ENCODE measurements around the gene SLC2A14. TPM values are rescaled to one million over a fixed set of nuclear protein-coding genes. Genes with fewer than 3 reads are reported as not detected.
"Not testable (repeated sequence)": the region's sequence is repeated elsewhere in the genome, so short reads cannot be mapped to it uniquely, and the experiment has no call there.

The SLC2A14 gene
- total and polyA plus RNA-seq, 12 donors, result 2.1 to 58.8 (median 7.0) TPM

DNA sequence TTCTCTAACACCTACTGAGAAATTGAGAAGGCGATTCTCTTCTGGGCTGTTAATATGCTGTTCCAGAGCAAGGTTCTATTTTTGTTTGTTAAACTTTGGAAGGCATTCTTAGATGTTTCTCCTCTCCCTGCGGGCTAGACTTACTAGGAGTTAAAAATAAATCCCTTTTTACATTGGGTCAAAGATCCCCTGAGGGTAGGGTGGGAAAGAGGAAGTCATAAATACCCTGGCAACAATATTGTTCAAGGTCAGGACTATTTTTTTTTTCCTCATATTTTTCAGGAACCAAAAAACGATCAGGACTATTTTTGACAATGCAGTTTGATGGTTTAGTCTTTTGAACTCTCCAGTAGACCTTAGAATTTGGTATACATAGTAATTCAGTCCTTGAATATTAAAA lies 12.0 kb upstream of the SLC2A14 start:
- Histone ChIP-seq H3K36me3 (replicated peaks in 1 of 2) (no peaks in the 10 kb centered on the region), H3K4me3 (no peak overlapping the region), H3K4me1 (replicated peaks in 1 of 2) (peaks cover 0 to 11% of the 10 kb centered on the region in 2 donors), H3K27ac (peak overlapping the region in 2 of 5 donors; percentile 16 to 64), H3K9me3 (replicated peaks in 1 of 3) (no peaks in the 10 kb centered on the region), H3K27me3 (no peaks in the 10 kb centered on the region)
- 11 to 23% (median 17%) methylated on average over 3 of the region's 3 CpGs for WGBS, 4 donors
- TF ChIP-seq, protein P1, sequence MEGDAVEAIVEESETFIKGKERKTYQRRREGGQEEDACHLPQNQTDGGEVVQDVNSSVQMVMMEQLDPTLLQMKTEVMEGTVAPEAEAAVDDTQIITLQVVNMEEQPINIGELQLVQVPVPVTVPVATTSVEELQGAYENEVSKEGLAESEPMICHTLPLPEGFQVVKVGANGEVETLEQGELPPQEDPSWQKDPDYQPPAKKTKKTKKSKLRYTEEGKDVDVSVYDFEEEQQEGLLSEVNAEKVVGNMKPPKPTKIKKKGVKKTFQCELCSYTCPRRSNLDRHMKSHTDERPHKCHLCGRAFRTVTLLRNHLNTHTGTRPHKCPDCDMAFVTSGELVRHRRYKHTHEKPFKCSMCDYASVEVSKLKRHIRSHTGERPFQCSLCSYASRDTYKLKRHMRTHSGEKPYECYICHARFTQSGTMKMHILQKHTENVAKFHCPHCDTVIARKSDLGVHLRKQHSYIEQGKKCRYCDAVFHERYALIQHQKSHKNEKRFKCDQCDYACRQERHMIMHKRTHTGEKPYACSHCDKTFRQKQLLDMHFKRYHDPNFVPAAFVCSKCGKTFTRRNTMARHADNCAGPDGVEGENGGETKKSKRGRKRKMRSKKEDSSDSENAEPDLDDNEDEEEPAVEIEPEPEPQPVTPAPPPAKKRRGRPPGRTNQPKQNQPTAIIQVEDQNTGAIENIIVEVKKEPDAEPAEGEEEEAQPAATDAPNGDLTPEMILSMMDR (IDR thresholded peaks at IDR 0.05), result no peak
- TF ChIP-seq POLR2A (IDR thresholded peaks at IDR 0.05), result no peak
- no peak for DNase-seq
- intact Hi-C loops (cut with DNase I), result no loop called here

DNA sequence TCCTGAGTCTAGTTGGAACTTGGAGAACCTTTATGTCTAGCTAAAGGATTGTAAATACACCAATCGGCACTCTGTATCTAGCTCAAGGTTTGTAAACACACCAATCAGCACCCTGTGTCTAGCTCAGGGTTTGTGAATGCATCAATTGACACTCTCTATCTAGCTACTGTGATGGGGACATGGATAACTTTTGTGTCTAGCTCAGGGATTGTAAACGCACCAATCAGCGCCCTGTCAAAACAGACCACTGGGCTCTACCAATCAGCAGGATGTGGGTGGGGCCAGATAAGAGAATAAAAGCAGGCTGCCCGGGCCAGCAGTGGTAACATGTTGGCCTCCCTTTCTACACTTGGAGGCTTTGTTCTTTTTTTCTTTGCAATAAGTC lies 9.0 kb upstream of the SLC2A14 start:
- H3K4me1 ChIP-seq (replicated peaks in 1 of 2), result peaks cover 0 to 11% of the 10 kb centered on the region in 2 donors
- H3K27me3 ChIP-seq; H3K36me3 ChIP-seq (replicated peaks in 1 of 2); DNase-seq; H3K27ac ChIP-seq; intact Hi-C loops (cut with DNase I); H3K4me3 ChIP-seq; H3K9me3 ChIP-seq (replicated peaks in 1 of 3): not testable (repeated sequence)
- WGBS, 4 donors, result 73 to 89% (median 81%) methylated on average over 2 to 4 of the region's 4 CpGs

DNA sequence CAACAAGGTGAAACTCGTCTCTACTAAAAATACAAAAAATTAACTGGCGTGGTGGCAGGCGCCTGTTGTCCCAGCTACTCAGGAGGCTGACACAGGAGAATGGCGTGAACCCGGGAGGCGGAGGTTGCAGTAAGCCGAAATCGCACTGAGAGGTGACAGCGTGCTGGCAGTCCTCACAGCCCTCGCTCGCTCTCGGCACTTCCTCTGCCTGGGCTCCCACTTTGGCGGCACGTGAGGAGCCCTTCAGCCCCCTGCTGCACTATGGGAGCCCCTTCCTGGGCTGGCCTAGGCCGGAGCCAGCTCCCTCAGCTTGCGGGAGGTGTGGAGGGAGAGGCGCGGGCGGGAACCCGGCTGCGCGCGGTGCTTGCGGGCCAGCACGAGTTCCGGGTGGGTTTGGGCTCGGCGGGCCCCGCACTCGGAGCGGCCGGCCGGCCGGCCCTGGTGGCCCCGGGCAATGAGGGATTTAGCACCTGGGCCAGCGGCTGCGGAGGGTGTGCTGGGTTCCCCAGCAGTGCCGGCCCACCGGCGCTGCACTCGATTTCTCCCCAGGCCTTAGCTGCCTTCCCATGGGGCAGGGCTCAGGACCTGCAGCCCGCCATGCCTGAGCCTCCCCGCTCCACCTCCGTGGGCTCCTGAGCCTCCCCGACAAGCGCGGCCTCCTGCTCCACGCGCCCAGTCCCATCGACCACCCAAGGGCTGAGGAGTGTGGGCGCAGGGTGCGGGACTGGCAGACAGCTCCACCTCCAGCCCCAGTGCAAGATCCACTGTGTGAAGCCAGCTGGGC lies 8.4 kb upstream of the SLC2A14 start:
- H3K4me1 ChIP-seq (replicated peaks in 1 of 2), result peaks cover 0 to 11% of the 10 kb centered on the region in 2 donors
- H3K36me3 ChIP-seq (replicated peaks in 1 of 2); H3K27me3 ChIP-seq; DNase-seq; H3K27ac ChIP-seq; intact Hi-C loops (cut with DNase I); H3K9me3 ChIP-seq (replicated peaks in 1 of 3); H3K4me3 ChIP-seq: not testable (repeated sequence)
- WGBS, 4 donors, result 91 to 96% (median 93%) methylated on average over 19 to 52 of the region's 52 CpGs

DNA sequence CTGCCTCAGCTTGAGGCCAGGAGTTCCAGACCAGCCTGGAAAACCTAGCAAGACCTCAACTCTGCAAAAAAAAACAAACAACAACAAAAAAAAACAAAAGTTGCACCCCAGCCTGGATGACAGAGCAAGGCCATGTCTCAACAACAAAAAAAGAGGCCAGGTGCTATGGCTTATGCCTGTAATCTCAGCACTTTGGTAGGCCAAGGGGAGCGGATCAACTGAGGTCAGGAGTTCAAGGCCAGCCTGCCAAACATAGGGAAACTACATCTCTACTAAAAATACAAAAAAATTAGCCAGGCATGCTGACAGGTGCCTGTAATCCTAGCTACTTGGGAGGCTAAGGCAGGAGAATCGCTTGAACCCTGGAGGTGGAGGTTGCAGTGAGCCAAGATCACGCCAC lies 6.5 kb upstream of the SLC2A14 start:
- Histone ChIP-seq H3K27ac (no peak overlapping the region), H3K9me3 (replicated peaks in 1 of 3) (no peaks in the 10 kb centered on the region), H3K36me3 (replicated peaks in 1 of 2) (no peaks in the 10 kb centered on the region), H3K4me1 (replicated peaks in 1 of 2) (peaks cover 0 to under 1% of the 10 kb centered on the region in 2 donors), H3K4me3 (no peak overlapping the region), H3K27me3 (no peaks in the 10 kb centered on the region)
- WGBS, 4 donors, result 63 to 73% (median 70%) methylated on average over 3 of the region's 3 CpGs
- DNase-seq, result no peak
- no peak for TF ChIP-seq POLR2A (IDR thresholded peaks at IDR 0.05)
- TF ChIP-seq, protein P1 (IDR thresholded peaks at IDR 0.05), result no peak
- intact Hi-C loops (cut with DNase I), result no loop called here

DNA sequence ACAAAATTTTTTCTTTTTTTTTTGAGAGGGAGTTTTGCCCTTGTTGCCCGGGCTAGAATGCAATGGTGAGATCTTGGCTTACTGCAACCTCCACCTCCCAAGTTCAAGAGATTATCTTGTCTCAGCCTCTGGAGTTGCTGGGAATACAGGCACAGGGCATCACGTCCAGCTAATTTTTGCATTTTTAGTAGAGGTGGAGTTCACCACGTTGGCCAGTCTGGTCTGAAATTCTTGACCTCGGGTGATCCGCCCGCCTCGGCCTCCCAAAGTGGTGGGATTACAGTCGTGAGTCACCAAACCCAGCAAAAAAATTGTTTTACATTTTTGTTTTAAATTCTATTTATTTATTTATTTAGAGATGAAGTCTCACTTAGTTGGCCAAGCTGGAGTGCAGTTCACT lies 4.7 kb upstream of the SLC2A14 start:
- intact Hi-C loops (cut with DNase I), result no loop called here
- TF ChIP-seq, protein P1 (IDR thresholded peaks at IDR 0.05), result no peak
- no peak for TF ChIP-seq POLR2A (IDR thresholded peaks at IDR 0.05)
- 77 to 86% (median 79%) methylated on average over 8 of the region's 8 CpGs for WGBS, 4 donors

More for the DNA sequence above, 4.7 kb upstream of the SLC2A14 start:
- no peak overlapping the region for H3K27ac ChIP-seq
- H3K9me3 ChIP-seq (replicated peaks in 1 of 3), result no peaks in the 10 kb centered on the region
- DNase-seq, result no peak
- H3K27me3 ChIP-seq, result no peaks in the 10 kb centered on the region
- H3K4me1 ChIP-seq (replicated peaks in 1 of 2), result no peaks in the 10 kb centered on the region
- no peaks in the 10 kb centered on the region for H3K36me3 ChIP-seq (replicated peaks in 1 of 2)
- H3K4me3 ChIP-seq, result no peak overlapping the region

All from adrenal gland (tissue), 12 donors.